GM21526 (cell line): ENCODE results near the gene EMD.

Experiments used
- ATAC-seq: cut with Tn5 transposase; IDR thresholded peaks from one replicate; pipeline ENCODE4 v1.9.1; 2021; ENCODE audit warnings: moderate library complexity; ENCODE audit not compliant: unreplicated experiment, low FRiP score

EMD gene

GRCh38 chrX:154411981-154412340, 32.9 kb downstream of the EMD start:
- ATAC-seq: no peak

GRCh38 chrX:154412468-154412867, 33.4 kb downstream of the EMD start:
- no peak for ATAC-seq

GRCh38 chrX:154413142-154413541, 34.0 kb downstream of the EMD start:
- no peak for ATAC-seq

- ATAC-seq: no peak
These were observed 38.1 kb downstream of the EMD start for GRCh38 chrX:154417157-154417556.

- no peak for ATAC-seq
These were observed 40.1 kb downstream of the EMD start for GRCh38 chrX:154419189-154419588.

GRCh38 chrX:154419688-154420401, 40.8 kb downstream of the EMD start:
- no peak for ATAC-seq

GRCh38 chrX:154420402-154420756, 41.3 kb downstream of the EMD start:
- ATAC-seq: no peak

- no peak for ATAC-seq
These were observed 48.0 kb downstream of the EMD start for GRCh38 chrX:154426916-154427770.

GRCh38 chrX:154428176-154429171, 49.4 kb downstream of the EMD start, which contains the start of gene ATP6AP1:
Gene ATP6AP1, plus strand, starts transcription at chrX:154428677. Its CDS starts 16 bp downstream, at chrX:154428693.
- peak; percentile 86 for ATAC-seq

- ATAC-seq: no peak
These were observed 50.6 kb downstream of the EMD start for GRCh38 chrX:154429711-154430110.

GRCh38 chrX:154430479-154430878, 51.4 kb downstream of the EMD start:
- no peak for ATAC-seq

GRCh38 chrX:154430916-154431315, 51.8 kb downstream of the EMD start:
- ATAC-seq: no peak
